CD4-positive, alpha-beta T cell treated with Interleukin-2 at 100 ng/mL for 4 hours (primary cell): ENCODE data around the gene C19orf85.
A peak's percentile ranks its signal among the peaks of the same experiment; 100 is the strongest.

Experiments used
- DNase-seq: peaks from one replicate; pipeline ENCODE4 v3.0.0-alpha.2; 2020; ENCODE audit warnings: low spot score

C19orf85 gene

DNA sequence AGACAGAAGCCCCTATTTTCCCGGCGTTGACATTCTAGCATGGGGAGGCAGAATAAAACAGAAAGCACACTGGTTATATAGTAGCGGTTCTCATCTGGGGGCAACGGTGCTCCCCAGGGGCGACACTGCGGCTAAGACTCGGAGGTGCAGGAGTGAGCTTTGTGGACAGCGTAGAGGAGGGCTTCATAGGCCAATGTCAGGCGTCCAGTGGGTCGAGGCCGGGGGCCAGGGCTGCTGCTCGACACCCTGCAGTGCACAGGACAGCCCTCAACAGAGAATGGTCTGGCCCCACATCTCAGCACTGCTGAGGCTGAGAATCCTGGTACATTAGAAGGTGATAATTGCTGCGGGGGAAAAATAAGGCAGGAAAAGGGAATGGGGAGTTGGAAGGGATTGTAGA, 13.4 kb upstream of the C19orf85 start:
- DNase-seq = no peak

DNA sequence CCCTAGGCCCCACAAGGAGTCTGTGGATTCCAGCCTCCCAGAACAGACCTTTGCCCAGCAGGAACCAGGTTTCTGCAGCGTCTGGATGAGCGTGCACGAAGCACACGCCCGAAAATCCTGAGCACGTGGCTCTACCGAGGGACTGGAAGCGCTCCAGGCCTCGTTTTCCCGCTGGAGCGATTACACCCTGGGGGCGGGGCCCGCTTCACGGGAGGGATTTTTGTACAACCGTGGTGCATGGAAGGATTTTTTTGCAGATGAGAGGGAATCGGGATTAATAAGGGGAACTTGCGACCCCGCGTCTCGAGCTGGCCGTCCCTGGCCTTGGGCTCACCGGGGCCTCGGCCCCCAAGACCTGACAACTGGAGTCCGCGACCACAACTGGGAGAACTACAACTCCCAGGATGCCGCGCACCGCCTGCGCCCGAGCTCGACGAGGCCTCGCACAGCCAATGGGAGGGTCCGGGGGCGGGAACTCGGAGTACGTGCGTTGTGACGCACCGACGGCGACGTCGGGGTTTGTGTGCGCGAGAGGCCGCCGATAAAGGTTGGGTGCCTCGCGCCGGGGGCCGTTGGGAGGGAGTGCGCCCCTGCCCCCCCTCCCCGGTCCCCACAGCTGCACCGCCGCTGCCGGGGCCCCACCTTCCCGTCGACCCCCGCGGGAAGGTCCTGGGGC, 11.7 kb upstream of the C19orf85 start, which contains the start of gene ZNF628:
Gene ZNF628 (plus strand): TSS at position 518 of the 676 bp plus-strand sequence. CDS start 3,294 bp downstream, outside the sequence.
- DNase-seq = peak; percentile 98

DNA sequence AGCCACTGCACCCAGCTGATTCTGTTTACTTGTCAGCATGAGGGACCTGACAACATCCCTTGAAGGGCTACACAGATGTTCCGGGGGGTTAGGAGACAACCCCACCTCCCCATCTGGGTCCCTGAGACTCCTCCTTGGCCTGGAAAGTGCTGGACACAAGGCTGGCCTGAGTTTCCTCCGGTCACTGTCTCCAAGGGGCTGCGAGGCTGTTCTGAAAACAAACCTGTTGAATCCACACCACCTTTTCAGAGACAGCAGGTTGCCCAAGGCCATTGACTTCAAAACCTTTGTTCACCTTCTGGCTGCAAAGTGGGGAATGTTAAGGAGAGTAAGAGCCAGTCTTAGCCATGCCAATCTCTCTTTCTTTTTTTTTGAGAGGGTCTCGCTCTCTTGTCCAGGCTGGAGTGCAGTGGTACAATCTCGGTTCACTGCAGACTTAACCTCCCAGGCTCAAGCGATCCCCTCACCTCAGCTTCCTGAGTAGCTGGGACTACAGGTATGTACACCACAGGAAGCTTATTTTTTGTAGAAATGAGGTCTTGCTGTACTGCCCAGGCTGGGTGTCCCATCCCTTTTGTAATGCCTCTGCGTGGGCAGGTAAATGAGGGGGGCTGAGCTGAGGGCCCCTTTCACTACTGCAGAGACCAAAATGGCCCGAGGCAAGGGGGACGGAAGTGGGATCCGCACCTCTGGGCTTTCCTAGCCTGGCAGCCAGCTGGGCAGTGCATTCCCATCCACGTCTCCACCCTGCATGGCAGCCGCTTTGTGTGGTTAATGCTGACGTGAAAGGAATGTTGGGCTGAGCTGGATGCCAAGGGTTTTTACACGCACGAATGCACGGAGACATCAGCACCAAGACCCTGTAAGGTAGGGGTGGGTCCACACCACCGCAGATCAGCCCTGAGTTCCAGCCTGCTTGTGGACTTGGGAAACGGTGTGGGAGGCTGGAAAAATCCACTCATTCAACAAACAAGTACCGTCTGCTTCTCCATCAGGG, 10.0 kb upstream of the C19orf85 start:
- no peak for DNase-seq

DNA sequence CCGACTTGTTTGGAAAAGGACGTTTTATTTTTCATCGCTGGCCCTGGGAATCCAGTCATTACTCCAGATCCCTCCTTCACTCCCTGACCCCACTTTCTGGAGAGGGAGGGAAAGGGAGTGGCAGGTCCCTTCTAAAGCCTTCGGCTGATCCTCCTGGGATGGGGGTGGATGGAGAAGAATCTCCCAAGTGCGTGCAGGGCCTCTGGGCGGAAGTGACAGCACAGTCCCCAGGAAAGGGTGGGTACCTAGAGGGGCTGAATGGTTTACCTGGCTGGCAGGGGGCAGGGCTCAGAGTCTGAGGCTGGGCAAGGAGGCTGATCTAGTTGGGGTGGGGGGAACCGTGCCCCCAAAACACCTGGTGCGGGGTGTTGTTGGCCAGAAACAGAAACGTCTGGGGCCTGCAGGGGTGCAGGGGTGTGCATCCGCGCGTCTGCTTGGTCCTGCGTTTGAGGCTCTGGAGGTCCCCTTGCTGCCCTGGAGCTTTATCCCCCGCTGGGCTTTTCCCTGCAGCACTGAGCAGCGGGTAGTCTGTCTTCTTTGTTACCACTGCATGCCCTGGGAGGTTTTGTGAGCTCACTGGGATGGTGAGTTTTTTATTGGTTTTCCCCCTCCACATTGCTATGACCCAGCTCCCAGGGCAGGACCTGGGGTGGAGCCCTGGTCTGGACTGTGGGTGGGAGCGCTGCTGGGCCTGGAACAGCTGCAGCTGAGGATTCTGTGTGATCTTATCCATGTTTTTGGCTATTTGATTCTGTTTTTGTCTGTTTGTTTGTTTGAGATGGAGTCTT, 8.9 kb upstream of the C19orf85 start:
- no peak for DNase-seq

DNA sequence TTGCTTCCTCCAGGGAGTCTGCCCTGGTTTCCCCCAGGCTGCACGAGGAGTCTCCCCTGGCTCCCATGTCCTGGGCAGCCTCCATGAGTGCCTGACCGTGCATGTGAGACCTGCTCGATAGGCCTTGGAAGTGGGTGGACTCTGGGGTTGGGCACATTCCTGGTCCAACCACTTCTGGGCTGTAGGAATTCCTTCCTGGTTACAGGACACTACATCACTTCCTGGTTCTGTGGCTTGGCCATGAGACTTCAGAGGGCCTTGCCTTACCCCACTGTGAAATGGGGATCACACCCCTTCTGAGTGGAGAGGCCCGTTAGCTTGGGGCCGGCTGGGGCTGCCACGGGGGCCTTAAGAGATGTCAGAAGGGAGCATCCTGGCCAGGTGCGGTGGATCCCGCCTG, 7.9 kb upstream of the C19orf85 start:
- DNase-seq = no peak

DNA sequence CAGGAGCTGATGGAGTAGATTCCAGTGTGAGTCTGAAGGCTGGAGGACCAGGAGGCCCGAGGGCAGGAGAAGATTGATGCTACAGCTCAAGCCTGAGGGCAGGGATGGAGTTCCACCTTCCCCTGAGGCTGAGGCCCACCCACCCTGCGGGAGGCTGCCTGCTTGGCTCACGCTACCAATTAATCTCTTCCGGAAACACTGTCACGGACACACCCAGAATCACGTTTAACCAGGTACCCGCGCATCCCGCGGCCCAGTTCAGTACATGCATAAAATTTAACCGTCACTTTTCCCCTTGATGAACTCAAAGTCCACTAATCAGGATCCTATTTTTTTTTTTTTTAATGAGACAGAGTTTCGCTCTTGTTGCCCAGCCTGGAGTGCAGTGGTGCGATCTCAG, 6.7 kb upstream of the C19orf85 start:
- no peak for DNase-seq

DNA sequence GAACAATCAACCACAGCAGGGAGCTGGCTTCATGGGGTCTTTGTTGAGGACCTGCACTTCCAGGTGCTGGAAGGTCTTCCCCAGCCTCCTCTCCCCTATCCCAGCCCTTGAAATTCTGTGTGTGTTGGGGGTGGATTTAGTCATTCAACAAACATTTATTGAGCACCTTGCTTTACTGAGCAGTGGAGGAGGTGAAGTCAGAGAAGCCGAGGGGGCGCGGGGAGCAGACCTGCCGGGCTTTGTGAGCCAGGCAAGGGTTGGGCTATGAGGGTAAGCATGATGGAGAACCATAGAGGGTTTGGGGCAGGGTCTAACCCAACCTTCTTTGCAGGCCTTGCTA, 3.5 kb upstream of the C19orf85 start:
- no peak for DNase-seq

DNA sequence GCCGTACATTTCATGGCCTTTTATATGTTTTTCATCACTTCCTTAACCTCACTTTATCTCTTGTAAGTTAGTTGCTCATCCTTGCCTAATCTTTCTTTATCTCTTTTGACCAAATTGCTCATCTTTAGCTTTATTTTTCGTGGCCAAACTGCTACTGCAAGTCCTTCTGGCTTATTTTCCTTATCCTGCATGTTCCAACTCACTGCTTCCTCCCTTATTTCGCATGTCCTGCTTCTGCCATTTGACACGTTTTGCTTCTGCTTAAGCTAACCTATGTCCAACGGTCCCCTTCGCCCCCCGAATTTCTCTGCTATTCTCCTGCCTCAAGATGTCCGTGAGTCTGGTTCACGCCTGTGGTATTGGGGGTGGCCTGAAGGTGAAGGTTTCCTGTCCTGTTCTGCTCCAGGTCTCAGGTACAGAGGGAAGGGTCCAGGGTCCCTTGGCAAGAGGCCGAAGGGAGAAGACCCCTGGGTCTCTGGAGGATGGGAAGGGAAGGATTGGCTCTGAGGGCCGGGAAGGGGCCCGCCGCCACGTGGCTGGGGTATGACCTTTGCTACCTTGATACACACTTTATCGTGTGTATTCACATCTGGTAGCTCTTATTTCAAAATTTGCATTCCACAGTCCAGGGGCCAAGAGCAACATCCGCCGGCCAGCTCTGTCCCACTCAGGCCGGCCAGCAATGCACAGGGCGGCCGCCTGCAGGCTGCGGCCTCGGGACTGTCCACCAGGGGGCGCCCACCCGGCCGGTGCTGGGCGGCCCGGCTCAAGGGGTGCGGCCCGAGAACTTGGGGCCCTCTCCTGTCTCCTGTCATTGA, 2.9 kb upstream of the C19orf85 start:
- peak; percentile 65 for DNase-seq

DNA sequence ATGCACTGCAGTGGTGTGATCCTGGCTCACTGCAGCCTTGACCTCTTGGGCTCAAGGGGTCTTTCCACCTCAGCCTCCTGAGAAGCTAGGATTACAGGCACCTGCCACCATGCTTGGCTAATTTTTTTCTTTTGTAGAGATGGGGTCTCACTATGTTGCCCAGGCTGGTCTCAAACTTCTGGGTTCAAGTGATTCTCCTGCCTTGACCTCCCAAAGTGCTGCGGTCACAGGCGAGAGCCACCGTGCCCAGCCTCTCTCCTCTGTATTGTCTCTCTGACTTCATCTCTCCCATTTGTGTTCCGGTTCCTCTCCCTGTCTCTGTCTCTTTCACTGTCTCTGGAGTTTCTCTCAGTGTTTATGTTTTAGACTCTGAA, 1.7 kb upstream of the C19orf85 start:
- DNase-seq = no peak

DNA sequence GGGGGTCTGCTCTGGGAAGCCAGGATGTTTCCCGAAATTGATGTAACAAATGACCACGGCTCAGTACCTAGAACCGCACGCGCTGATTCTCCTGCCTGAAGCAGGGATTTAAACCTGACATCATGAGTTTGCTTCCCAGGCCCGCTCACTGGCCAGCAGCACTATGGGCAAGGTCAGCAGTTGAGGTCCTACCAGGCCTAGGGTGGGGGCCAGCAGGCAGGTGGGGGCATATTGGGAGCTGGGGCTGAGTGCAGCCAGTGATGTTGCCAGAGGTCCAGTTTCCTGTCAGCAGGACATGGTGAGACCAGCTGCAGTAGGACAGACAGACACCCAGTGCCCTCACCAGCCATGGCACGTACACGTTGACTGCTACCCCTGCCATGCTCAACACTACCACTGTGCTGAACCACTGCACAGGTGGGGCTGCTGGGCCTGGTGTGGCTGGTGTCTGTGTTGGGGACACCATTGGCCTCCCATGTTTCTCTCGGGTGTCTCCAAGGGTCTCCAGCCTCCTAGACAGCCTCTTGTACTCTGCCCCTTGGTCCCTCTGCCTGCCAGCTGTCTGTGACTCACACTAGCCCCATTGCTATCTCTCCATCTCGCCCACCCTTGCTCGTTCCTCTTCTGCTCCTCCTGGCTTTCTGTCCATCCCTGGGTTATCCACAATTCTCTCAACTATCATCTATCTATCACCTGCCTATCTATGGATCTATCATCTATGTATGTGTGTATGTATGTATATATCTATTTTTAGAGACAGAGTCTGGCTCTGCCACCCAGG, 1.1 kb upstream of the C19orf85 start:
- no peak for DNase-seq

DNA sequence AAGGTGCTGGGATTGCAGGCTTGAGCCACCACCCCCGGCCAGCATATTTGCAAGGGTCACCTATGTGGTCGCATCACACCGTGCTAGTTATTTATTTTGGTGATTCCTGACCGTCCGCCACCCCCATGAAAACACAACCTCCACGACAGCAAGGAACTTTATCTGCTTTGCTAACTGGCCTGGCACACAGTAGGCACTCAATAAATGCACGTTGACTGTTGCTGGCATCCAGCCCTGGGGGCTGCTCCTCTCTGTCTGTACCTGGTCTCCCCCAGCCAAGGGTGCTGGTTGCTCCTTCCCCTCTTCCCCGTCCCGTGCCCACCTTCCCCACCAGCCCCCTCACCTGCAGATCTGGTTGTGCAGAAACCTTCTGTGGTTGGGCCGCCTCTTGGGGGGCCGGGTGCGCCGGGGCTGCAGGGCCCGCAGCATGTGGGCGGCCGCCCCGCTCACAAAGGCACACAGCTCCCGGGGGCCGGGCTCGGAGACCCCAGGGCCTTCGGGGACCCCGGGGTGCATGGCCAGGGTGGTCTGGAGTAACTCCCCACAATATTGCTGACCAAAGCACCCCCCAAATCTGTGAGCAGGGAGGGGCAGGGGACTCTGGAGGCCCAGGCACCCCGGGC, 401 bp downstream of the C19orf85 start:
- DNase-seq = no peak

DNA sequence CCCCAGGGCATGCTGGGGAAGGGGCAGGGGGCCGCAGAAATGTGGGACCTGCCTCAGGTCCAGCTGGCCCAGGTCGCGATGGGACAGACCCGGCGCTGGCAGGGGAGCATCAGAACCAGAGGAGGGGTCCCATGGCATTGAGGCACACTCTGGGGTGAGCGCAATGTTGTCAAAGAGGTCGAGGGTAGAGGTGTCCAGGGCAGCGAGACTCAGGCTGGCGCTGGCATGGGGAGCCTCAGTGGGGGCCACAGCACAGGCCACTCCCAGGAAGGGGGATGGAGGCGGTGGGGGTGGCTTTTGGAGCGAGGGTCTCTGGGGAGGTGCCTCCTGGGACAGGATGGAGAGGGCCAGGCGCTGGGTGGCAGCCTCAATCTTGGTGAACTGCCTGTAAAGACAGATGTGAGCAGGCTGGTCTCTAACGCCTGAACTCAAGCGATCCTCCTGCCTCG, 944 bp downstream of the C19orf85 start:
- no peak for DNase-seq

DNA sequence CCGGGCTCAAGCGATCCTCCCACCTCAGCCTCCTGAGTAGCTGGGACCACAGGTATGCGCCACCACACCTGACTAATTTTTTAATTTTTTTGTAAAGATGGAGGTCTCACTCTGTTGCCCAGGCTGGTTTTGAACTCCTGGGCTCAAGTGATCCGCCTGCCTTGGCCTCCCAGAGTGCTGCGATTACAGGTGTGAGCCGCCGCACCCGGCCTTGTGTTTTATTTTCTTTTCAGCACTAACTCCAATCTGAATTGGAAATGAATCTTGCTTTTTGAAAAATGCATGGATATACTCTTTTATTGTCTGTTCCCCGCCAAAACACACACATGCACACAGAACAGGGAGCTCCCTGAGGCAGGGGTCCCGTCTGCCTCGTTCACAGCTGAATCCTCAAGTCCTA, 1.8 kb downstream of the C19orf85 start:
- DNase-seq = no peak

DNA sequence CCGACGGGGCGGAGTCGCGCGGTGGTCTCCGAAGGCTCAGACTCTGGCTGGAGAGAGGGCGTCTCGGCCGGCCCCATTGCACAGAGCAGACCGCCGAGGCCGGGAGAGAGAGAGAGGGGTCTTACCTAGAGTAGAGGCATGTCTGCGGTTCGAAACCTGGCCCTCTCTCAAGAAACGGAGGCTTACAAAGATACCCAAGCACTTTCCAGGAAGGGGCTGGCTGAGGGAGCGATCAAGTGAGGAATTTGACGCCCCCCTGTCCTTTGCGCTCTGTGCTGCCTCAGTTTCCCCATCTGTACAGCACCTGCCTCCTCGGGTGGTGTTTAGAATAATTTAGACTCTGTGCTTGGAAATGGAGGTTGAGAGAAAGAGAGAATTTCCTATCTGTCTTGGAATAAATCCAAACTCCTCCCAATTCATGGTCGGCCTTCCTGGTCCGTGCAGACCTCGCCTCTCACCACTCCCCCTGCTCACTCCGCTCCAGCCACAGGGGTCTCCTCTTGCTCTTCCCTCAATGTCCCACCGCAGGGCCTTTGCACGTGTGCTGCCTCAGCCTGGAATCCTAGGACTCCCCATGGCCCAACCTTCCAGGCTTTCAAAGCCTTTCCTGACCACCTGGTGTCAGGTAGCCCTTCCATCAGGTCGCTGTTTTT, 2.5 kb downstream of the C19orf85 start:
- DNase-seq = no peak

DNA sequence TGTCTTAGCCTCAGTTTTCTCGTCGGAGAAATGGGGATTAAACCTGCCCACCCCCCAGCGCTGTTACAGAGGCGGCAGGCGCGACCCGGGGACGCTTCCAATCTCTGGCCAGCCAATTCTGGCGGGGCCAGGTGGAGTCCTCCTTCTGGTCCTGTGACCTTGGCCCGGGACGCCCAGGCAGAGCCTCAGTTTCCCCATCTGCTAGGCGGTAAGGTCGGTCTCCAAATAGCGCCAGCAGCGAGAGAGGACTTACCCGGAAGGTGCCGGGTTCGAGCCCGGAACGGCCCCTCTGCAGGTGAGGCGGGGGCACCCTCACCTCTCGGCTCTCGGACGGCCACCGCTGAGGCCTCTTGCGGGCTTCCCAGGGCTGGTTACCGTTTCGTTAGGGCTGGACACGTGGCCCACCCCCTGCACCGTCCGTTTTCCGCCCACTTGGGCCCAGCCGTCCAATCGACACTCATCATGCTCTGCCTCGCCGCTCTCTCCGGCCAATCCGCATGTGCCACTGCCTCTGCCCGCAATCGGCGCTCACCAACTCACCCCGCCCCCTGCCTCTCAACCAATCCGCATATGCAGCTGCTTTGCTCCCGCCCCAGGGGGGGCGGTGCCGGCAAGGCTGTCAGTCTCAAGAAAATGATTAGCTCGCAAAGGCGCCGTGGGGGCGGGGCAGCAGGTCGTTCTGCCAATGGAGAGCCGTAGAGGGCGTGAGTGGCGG, 3.1 kb downstream of the C19orf85 start, which contains the start of gene ISOC2:
Gene ISOC2 (minus strand): TSS at position 384 of the 715 bp plus-strand sequence. CDS start 5,156 bp downstream, outside the sequence.
- DNase-seq = peak; percentile 100

DNA sequence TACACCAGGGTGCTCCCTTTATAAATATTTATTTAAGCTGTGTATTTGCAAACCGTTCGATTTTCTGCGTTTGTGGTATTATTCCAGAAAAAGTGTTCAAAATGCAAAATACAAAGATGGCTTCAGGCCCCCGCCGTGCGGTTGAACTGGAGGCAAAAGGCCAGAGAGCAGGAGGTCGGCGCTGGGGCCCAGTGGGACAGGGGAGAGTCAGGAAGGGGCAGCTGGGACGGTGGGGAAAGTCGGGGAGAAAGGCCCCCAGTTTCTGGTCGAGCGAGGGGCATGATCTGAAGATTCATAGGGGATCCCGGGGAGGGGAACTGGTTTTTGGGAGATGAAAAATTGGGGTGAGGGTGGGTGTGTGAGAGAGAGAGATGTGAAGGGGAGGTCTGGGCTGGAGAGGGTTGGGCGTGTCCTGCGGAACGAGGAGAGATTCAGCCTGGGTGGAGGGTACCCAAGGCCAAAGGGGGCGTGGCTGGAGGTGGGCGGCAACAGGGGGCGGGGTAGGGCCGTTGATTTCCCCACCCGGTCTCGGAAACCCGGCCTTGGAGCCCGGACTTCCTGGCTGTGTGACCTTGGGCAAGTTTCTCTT, 3.8 kb downstream of the C19orf85 start:
- DNase-seq = no peak

DNA sequence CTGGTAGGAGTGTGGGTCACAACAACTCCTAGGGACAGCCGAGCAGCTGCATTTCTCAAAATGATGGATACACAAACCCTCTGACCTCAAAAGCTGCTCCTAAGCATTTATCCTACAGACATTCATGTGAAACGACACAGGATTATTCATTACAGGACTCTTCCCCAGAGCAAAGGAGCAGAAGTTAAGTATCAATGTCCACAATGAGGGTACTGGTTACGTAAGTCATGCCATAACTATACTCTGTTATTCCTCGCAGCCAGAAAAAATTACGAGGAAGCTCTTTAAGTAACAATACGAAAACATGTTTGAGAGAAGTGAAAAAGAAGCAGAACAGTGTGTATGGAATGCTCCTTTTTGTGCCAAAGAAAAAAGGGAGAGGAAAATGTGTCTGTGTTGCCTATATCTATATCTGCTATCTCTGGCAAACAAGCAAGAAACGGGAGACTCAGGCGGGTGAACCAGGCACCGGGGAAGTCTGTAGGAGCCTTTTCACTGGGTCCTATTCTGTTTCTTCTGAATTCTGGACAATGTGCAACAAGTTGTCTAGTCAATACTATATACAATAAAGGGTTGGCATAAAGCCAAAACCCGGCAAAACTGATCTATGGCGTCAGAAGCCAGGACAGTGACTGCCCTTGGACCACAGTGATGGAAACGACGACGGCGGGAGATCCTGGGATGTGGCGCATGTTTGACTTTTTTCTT, 4.4 kb downstream of the C19orf85 start:
- no peak for DNase-seq

DNA sequence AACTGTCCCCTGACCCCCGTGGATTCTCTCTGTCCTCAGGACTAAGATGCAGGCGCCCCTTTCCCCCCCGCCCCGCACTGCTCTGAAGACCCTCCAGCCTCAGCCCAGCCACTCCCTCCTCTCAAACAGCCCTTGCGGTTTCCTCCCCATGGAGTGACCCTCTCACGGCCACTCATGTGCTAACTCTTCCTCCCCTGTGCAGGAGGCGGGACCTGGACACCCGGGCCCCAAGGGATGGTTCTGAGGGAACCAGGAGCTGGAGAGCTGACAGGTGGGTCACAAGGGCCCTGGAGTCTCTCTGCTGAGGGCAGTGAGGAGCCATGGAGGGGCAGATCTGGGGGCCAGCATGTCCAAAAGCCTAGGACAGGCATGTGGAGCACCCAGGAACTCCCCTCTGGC, 5.0 kb downstream of the C19orf85 start:
- no peak for DNase-seq
